ENCODE results near the gene ZSWIM4. TPM values are rescaled to one million over a fixed set of nuclear protein-coding genes. Genes with fewer than 3 reads are reported as not detected.
"Not testable (repeated sequence)": the region's sequence is repeated elsewhere in the genome, so short reads cannot be mapped to it uniquely, and the experiment has no call there.

ZSWIM4 gene
- total and polyA plus RNA-seq, 9 donors, result 1.2 to 7.9 (median 4.3) TPM

DNA sequence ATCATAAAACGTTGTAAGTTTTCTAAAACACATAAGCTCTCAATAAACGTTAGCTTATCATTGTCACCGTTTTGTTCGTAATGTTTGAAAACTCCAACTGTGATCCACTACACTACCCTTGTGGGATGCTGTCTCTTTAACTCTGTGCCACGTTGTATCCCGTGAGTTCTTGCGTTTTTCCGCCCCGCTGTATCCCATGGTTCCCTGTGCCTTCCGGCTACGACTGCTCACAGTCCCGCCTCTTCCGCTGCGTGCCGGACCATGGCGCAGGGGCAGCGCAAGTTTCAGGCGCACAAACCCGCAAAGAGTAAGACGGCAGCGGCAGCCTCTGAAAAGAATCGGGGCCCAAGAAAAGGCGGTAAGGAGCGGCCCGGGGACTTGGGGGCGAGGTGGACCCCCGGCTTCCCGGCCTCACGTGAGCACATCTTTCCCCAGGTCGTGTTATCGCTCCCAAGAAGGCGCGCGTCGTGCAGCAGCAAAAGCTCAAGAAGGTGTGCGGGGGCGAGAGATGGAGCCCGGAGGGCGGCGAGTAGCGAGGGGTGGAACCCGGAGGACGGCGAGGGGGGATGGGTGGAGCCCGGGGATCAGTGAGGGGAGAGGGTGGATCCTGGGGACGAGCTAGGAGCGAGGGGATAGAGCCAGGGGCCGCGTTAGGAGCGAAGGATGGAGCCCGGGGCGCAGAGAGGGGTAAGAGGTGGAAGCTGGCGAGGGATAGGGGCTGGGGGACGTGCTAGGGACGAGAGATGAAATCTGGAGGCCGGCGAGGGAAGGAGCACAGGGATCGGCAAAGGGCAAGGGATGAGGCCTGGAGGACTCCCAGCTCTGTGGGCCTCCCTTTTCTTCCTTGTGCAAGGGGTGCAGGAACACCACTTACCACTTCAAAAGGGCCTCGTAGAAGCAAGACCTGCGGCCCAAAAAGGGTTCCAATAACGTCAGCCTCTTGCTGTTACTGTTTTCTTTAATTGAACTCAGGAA, 20.7 kb upstream of the ZSWIM4 start, which contains the start of gene C19orf53:
Gene C19orf53 (plus strand): TSS at position 240 of the 975 bp plus-strand sequence. CDS start 22 bp downstream, at position 262.
- peak; percentile 85 to 92 (median 88) for DNase-seq
- 0 to 1% (median 1%) methylated on average over 61 of the region's 61 CpGs for WGBS, 3 donors
- peaks cover 7% of the 10 kb centered on the region for H3K4me1 ChIP-seq (ENCODE audit: insufficient read depth)
- TF ChIP-seq POLR2A (IDR thresholded peaks at IDR 0.05), result peak; percentile 93
- TF ChIP-seq, protein P1, sequence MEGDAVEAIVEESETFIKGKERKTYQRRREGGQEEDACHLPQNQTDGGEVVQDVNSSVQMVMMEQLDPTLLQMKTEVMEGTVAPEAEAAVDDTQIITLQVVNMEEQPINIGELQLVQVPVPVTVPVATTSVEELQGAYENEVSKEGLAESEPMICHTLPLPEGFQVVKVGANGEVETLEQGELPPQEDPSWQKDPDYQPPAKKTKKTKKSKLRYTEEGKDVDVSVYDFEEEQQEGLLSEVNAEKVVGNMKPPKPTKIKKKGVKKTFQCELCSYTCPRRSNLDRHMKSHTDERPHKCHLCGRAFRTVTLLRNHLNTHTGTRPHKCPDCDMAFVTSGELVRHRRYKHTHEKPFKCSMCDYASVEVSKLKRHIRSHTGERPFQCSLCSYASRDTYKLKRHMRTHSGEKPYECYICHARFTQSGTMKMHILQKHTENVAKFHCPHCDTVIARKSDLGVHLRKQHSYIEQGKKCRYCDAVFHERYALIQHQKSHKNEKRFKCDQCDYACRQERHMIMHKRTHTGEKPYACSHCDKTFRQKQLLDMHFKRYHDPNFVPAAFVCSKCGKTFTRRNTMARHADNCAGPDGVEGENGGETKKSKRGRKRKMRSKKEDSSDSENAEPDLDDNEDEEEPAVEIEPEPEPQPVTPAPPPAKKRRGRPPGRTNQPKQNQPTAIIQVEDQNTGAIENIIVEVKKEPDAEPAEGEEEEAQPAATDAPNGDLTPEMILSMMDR (IDR thresholded peaks at IDR 0.05), result peak in 1 of 3 donors; percentile 10
- TF ChIP-seq EP300 (IDR thresholded peaks at IDR 0.05), result no peak
- H3K9me3 ChIP-seq, result no peaks in the 10 kb centered on the region
- peak within 1 kb of the TSS; percentile 9 to 52 for H3K27ac ChIP-seq
- no peaks in the 10 kb centered on the region for H3K27me3 ChIP-seq
- peak within 1 kb of the TSS; percentile 95 for H3K4me3 ChIP-seq
- H3K36me3 ChIP-seq, result no peaks in the 10 kb centered on the region
- intact Hi-C loops (cut with DNase I), result loop anchor here in 1 of 4 donors (10.0 kb wide), 1 partner anchor 90 kb away; no protein-coding TSS in a partner anchor

- no peak overlapping the region for H3K27ac ChIP-seq
Observed at GRCh38 chr19:13778398-13778797, 16.8 kb upstream of the ZSWIM4 start.

DNA sequence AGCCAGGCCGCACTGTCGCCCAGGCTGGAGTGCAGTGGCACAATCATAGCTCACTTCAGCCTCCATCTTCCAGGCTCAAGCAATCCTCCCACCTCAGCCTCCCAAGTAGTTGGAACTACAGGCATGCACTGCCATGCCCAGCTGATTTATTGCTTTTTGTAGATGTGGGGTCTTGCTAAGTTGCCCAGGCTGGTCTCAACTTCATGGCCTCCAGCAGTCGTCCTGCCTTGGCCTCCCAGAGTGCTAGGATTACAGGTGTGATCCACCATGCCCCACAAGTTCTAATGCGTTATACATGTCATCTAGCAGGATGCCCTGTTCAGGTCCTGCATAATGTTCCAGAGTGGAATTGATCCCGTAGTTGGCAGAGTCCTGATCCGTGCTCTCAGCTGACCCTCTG, 16.4 kb upstream of the ZSWIM4 start:
- no peaks in the 10 kb centered on the region for H3K27me3 ChIP-seq
- H3K9me3 ChIP-seq, result no peaks in the 10 kb centered on the region
- no peak for TF ChIP-seq POLR2A (IDR thresholded peaks at IDR 0.05)
- no peak for TF ChIP-seq EP300 (IDR thresholded peaks at IDR 0.05)
- TF ChIP-seq, protein P1 (IDR thresholded peaks at IDR 0.05), result no peak
- peaks cover 7% of the 10 kb centered on the region for H3K4me1 ChIP-seq (ENCODE audit: insufficient read depth)
- no peak overlapping the region for H3K4me3 ChIP-seq
- no peak overlapping the region for H3K27ac ChIP-seq
- WGBS, 3 donors, result 70 to 91% (median 79%) methylated on average over 6 of the region's 6 CpGs
- no peak for DNase-seq
- intact Hi-C loops (cut with DNase I), result loop anchor here in 1 of 4 donors (10.0 kb wide), 1 partner anchor 86 kb away; no protein-coding TSS in a partner anchor
- H3K36me3 ChIP-seq, result no peaks in the 10 kb centered on the region

More at GRCh38 chr19:13778398-13778797, 16.8 kb upstream of the ZSWIM4 start:
- Histone ChIP-seq H3K27me3 (no peaks in the 10 kb centered on the region), H3K36me3 (no peaks in the 10 kb centered on the region), H3K4me1 (ENCODE audit: insufficient read depth) (peaks cover 7% of the 10 kb centered on the region), H3K9me3 (no peaks in the 10 kb centered on the region), H3K4me3 (no peak overlapping the region)
- intact Hi-C loops (cut with DNase I), result loop anchor here in 1 of 4 donors (10.0 kb wide), 1 partner anchor 86 kb away; no protein-coding TSS in a partner anchor
- DNase-seq, result no peak
- TF ChIP-seq, protein P1 (IDR thresholded peaks at IDR 0.05), result no peak
- TF ChIP-seq POLR2A (IDR thresholded peaks at IDR 0.05), result no peak
- TF ChIP-seq EP300 (IDR thresholded peaks at IDR 0.05), result no peak
- WGBS, 3 donors, result 72 to 84% (median 77%) methylated on average over 9 of the region's 9 CpGs

DNA sequence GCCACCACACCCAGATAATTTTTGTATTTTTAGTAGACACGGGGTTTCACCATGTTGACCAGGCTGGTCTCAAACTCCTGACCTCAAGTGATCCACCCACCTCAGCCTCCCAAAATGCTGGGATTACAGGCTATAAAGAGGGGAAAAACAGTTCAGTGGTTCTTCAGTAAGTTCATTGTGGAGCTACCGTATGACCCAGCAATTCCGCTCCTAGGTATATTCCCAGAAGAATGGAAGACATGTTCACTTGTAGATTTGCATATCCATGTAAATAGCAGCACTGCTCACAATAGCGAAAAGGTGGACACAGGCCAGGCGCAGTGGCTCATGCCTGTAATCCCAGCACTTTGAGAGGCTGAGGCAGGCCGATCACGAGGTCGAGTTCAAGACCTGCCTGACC, 15.4 kb upstream of the ZSWIM4 start:
- WGBS, 3 donors, result 91 to 97% (median 94%) methylated on average over 8 of the region's 8 CpGs
- intact Hi-C loops (cut with DNase I), result loop anchor here in 2 of 4 donors (5.0 to 10.0 kb wide), 2 partner anchors 83 to 85 kb away; no protein-coding TSS in a partner anchor
- H3K27me3 ChIP-seq; H3K4me1 ChIP-seq (ENCODE audit: insufficient read depth); H3K4me3 ChIP-seq; H3K9me3 ChIP-seq; DNase-seq; H3K36me3 ChIP-seq; H3K27ac ChIP-seq: not testable (repeated sequence)

Measured in ovary (tissue), 9 donors.